Measurements from ENCODE around the gene TMBIM1. TPM values are rescaled to one million over a fixed set of nuclear protein-coding genes. Genes with fewer than 3 reads are reported as not detected.

Gene TMBIM1
- total and polyA plus RNA-seq, 2 donors (not counting 3 experiments of a cell fraction or from before 2014, with no cell fraction given), result 141 to 229 TPM

DNA sequence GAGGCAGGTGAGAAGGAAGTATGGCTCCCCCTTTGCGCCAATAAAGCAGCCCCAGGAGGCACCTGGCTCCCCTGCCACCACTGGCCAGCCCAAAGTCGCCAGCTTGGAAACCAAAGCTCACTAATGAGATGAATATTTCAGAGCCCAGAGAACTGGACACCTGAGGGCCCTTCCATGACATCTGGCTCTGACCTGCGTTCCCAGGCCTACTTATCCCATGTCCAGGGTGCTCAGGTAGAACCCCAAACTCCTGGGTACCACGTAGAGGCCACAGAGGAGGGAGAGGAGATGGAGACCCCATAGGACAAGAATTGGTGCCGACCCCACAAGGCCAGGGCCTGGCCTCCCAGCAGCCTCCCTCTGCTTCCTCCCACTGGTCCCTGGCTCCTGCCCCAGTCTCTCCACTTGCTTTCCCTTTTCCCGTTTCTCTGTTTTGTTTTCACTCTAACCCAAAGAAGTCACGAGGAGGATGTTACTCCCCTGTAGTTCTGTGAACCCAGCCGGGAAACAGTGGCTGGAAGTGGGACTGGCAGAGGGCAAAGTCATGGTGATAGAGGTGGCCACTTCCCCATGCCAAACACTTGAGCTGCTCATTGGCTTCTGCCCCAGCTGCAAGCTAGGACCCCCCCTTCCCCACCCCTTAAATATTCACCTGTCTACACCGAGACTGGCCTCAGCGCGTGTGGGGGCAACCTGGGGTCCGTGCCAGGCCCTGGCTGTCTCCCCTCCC lies 820 bp downstream of the TMBIM1 start:
- POLR2A ChIA-PET, result interaction anchor here (0.8 kb wide), 1 partner anchor 9 kb away, joined by 4 read pairs; no protein-coding TSS in a partner anchor

More for the DNA sequence above, 820 bp downstream of the TMBIM1 start:
- no peak for TF ChIP-seq JUN (IDR thresholded peaks at IDR 0.05; ENCODE audit: borderline replicate concordance, insufficient read depth, insufficient read length, low read depth)
- no peak for TF ChIP-seq GATA2 (IDR thresholded peaks at IDR 0.05; ENCODE audit: insufficient read depth, insufficient read length, low read depth, low read length)
- no peak for TF ChIP-seq MYC (IDR thresholded peaks at IDR 0.05; ENCODE audit: low read depth, low read length)
- TF ChIP-seq EZH2 (IDR thresholded peaks at IDR 0.05; ENCODE audit: borderline replicate concordance, low read depth, low read length, severe bottlenecking), result no peak
- no peak for TF ChIP-seq POLR2AphosphoS5 (IDR thresholded peaks at IDR 0.05; ENCODE audit: insufficient read depth, low read depth, low read length)
- no peak for TF ChIP-seq FOS (IDR thresholded peaks at IDR 0.05; ENCODE audit: borderline replicate concordance, insufficient read depth, low read length)
- TF ChIP-seq CTCF (IDR thresholded peaks at IDR 0.05; ENCODE audit: extremely low read depth in 1 of 2, insufficient read depth in 1 of 2, low read depth in 1 of 2, low read length in 2 of 2), result no peak
- TF ChIP-seq, protein P1, sequence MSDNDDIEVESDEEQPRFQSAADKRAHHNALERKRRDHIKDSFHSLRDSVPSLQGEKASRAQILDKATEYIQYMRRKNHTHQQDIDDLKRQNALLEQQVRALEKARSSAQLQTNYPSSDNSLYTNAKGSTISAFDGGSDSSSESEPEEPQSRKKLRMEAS (IDR thresholded peaks at IDR 0.05; ENCODE audit: insufficient read depth, insufficient read length), result no peak
- TF ChIP-seq POLR2A (IDR thresholded peaks at IDR 0.05; ENCODE audit: low read depth, low read length), result no peak
- CTCF ChIA-PET, result interaction anchor here (0.8 to 3.5 kb wide), 6 partner anchors 10 to 105 kb away, joined by 3 to 51 read pairs (median 10); partner anchors contain the start of genes AAMP, CATIP and PNKD
- Histone ChIP-seq H3K9me1 (replicated peaks; ENCODE audit: control insufficient read depth, extremely low read depth, insufficient read depth, low read length) (no peaks in the 10 kb centered on the region), H3K4me3 (replicated peaks in 1 of 3; ENCODE audit: insufficient read depth in 1 of 3, low read depth in 1 of 3, low read length in 3 of 3) (peak overlapping the region; percentile 69 to 79 (median 74)), H3K27me3 (ENCODE audit: control insufficient read depth in 2 of 2, insufficient read depth in 2 of 2, low read length in 2 of 2) (no peaks in the 10 kb centered on the region), H3K9ac (replicated peaks; ENCODE audit: extremely low read depth, insufficient read depth, low read length) (peak overlapping the region; percentile 77), H3K9me3 (replicated peaks; ENCODE audit: control insufficient read depth, insufficient read depth, low read length) (no peaks in the 10 kb centered on the region), H3K4me2 (ENCODE audit: insufficient read depth, low read length) (peak overlapping the region; percentile 84), H2AFZ (ENCODE audit: low read depth, low read length) (peak overlapping the region; percentile 59), H4K20me1 (replicated peaks; ENCODE audit: control insufficient read depth, extremely low read depth, insufficient read depth, low read length) (no peaks in the 10 kb centered on the region), H3K79me2 (ENCODE audit: control insufficient read depth, insufficient read depth, low read length) (peaks cover 43% of the 10 kb centered on the region), H3K27ac (ENCODE audit: insufficient read depth, low read depth, low read length) (peak overlapping the region; percentile 63), H3K36me3 (ENCODE audit: control insufficient read depth in 2 of 2, extremely low read depth in 1 of 2, insufficient read depth in 2 of 2, low read length in 2 of 2) (no peaks in the 10 kb centered on the region), H3K4me1 (ENCODE audit: control insufficient read depth, extremely low read depth, insufficient read depth, low read length) (peaks cover 70% of the 10 kb centered on the region)
- intact Hi-C loops (cut with micrococcal nuclease), result loop anchor here (1.0 to 2.0 kb wide), 3 partner anchors 19 to 105 kb away; partner anchors contain the start of gene CATIP
- no TSS peak for BruUV-seq (replicated peaks)
- FAIRE-seq (no peak), DNase-seq (ENCODE audit: low read depth, low spot score) (peak; percentile 54)
- dilution Hi-C loops (cut with MboI; ENCODE audit: extremely low pct_ligation_motif_present, low sequenced_read_pairs), result no loop called here
